Left renal cortex interstitium (tissue), 4 donors: Measurements from ENCODE around the gene TEPSIN. TPM values are rescaled to one million over a fixed set of nuclear protein-coding genes. Genes with fewer than 3 reads are reported as not detected.

Experiments used
- DNase-seq, 4 donors: peaks; one replicate each; pipeline ENCODE4 v3.0.0-alpha.2; 2013; ENCODE audit warnings: low read depth in 4 of 4, low spot score in 2 of 4, missing footprints in 1 of 4
- polyA plus RNA-seq, 4 donors: library from polyadenylated mRNA; unstranded; fragments of 120-200 nt; gene quantifications; one replicate each; pipeline ENCODE4 v1.2.1, GENCODE V29; 2013; ENCODE audit not compliant: insufficient read length in 4 of 4

Gene TEPSIN
- polyA plus RNA-seq, 4 donors: 12.3 to 34.3 (median 21.0) TPM

DNA sequence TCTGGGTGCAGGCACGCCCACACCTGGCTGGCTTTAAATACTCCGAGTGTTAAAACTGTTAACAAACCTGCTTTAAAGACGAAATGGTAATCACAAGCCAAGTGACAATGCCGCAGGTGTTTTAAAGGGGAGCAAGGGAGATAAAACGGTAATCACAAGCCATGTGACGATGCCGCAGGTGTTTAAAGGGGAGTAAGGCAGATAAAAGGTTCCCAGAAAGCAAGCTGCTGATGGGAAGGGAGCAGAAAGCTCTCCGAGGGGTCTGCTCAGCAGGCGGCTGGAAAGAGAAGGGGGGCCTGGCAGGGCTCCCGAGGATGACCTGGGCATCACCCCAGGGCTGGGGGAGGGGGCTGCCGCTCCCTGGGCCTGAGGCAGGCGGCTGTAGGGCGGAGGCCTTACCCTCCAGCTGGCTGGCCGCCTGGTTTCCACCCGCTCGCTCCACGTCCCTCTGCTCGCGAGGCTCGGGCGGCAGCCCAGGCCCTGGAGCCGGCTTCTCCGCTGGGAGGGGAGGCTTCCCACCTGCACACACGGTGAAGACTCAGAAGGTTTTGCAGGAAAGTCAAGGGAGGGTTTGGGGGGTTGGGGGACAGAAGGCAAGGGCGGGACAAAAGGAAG lies 12.3 kb upstream of the TEPSIN start:
- no peak for DNase-seq

DNA sequence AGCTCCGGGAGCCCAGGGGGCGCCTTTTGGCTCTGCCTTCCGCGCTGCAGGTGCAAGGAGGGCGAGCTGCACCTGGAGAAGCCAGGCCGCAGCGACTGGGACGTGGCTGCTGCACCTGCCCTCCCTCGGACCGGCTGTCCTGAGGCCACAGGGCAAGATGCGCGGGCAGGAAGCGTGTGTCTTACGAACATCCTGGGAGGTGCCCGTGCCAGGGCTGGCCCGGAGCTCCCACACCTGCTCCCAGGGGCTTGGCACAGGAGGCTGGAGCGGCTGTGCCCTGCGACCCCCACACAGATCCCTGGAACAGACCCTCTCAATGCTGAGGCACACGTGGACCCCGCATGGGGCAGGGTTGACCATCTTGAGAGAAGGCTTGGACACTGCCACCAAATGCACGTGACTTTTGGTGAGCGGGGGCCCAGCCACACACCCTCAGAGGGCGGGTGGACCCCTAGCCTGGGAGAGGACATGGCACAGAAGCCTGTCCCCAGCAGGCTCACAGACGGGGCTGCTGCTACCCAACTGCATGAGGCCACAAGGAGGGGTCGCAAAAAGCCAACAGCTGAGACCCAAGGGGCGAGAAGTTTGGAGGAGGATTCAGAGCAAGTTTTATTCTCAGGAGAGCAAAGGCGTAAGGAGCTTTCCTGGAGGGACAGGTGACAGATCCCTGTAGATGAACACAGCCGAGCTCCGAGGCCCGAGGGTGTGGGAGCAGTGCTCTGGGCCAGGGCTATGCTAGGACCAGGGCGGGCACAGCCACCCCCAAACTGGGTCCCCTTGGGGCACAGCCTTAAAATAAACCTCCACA lies 11.6 kb upstream of the TEPSIN start:
- DNase-seq: no peak

DNA sequence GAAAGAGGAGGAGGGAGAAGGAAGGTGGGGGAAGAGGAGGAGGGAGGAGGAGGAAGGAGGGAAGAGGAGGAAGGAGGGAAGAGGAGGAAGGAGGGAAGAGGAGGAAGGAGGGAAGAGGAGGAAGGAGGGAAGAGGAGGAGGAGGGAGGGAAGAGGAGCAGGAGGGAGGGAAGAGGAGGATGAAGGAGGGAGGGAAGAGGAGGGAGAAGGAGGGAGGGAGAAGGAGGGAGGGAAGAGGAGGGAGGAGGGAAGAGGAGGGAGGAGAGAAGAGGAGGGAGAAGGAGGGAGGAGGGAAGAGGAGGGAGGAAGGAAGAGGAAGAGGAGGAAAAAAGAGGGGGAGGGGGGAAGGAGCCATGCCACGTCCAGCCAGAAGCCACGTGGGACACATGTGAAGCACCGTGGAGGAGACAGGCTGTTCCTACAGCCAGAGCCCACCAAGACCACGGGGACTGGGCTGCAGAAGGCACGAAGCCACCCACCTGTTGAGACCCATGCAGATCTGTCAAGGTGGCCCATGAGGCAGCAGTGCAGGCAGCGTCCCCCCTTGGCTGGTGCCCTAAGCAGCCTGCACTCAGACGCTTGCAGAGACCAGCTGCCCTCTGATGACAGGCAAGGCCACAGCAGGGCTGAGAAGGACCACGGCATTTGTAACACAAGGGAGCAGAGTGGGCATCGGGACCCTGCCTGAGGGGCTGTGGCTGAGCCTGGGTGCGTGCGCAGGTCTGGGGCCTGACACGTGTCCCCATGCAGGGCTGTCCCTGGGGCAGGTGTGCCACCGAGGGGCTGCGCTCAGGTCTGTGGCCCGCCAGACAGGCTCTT lies 10.6 kb upstream of the TEPSIN start:
- DNase-seq: no peak

GRCh38 chr17:81248649-81249048 lies 9.8 kb upstream of the TEPSIN start:
- DNase-seq: no peak

- DNase-seq: no peak
Observed at GRCh38 chr17:81247339-81247990, 8.6 kb upstream of the TEPSIN start.

DNA sequence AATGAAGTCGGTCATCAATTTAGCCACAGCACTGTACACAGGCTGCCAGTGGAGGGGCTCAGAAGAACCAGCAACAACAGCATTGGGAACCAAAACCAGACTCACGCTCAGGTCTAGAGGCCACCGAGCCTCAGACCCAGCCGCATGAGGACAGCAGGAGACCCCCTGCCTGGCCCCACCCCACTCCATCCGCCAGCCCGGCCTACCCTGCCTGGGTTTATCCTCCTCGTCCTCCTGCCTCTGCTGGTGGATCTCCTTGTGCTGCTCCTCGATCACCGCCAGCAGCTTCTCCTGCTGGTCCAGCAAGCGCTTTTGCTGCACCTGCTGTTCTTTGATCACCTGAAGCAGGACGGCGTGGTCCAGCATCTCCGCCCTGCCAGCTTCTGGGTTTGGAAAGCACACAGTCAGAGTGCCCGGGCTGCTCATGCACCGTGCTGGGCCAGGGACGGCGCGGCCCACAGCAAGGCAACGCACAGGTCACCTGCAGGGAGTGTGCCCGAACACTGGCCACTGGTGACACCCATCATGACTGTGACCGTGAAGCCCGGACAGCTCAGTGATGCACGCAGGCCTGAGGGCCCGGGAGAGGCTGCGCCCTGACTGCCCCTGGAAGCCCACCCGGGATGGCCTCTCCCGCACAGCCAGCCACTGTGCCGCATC lies 8.0 kb upstream of the TEPSIN start:
- DNase-seq: no peak

DNA sequence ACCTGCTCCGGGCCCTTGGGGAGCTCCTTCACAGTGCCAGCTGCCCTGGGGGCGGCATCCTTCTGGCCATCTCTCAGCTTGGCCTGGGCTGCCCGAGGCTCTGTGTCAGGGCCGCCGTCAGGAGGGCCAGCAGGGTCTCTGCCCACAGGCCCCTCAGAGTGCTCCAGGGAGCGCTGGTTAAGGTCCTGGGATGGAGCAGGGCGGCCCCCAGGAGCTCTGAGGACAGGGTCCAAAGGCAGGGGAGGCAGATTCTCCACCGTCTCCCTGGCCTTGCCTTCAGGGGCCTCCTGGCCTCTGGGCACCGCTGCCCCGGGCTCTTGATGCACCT lies 7.5 kb upstream of the TEPSIN start:
- DNase-seq: no peak

DNA sequence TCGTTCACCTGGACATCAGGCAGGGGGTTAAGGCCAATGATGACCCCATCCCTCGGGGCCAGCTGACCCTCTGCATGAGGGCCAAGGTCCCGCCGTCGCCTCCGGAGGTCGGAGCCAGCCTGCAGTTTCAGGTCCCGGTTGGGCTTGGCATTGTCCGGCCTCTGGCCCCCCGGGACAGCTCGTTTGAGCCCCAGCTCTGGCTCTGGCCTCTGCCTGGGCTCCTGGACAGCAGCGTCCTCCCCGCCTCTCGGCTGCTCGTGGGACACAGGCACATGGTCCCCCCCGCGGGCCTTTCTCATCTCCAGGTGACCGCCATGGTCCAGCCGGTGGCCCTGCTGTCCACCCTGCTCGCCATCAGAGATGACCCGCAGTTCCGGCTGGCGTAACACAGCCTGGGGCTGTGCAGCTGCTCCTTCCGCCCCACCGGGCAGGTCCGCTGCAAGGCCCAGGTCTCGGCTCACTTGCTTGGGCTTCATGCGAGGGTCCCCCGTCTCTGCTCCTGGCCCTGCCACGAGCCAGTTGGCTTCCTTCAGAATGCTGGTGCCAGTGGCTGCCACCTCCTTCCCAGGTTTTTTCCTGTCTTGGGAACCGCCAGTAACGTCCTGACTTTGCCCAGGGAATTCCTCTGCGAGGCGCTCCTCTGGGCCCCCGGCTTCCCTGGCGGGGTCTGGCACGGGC lies 6.9 kb upstream of the TEPSIN start:
- DNase-seq: no peak

DNA sequence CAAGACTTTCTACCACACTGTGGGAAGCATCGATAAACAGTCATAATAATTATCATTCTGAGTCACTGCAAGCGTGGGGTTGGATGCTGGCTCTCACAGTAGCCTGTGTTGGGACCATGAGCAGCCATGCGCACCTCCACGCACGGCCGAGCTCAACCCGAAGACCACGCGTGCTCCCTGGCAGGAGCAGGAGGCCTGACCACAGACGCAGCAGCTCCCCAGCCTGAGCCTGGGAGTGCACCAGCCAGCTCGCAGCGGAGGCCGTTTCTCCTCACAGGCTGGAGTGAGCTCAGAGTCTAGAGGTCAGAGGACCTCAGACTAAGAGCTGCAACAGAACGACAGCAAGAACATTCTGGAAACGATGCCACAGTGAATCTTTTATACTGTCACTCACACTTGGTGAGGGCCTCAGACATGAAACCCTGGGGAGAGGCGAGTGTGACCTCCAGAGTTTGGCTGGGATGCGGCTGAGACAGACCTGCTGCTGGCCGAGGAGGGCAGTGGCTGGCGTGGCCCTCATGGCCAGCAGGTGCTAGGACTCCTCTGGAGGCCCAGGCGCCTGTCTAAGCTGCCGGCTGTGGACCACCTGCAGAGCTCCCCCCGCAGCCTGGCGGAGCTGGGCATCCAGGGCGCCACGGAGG lies 6.3 kb upstream of the TEPSIN start:
- no peak for DNase-seq

- DNase-seq: no peak
Observed at GRCh38 chr17:81244358-81245023, 5.6 kb upstream of the TEPSIN start.

DNA sequence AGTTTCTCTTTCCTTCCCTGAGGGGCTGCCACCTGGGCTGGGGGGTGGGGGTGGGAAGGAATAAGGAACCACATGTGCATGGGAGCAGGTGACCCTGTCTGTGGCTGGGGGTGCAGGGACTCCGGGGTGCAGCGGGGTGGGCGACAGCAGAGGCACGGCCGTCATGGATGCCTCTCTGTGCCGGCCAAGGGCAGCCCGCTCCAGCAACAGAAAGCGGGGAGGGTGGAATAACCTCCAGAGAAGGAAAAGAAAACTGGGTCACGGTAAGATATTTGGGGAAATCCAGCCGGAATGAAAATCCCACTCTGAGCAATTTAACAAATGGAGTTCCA lies 4.4 kb upstream of the TEPSIN start:
- no peak for DNase-seq

DNA sequence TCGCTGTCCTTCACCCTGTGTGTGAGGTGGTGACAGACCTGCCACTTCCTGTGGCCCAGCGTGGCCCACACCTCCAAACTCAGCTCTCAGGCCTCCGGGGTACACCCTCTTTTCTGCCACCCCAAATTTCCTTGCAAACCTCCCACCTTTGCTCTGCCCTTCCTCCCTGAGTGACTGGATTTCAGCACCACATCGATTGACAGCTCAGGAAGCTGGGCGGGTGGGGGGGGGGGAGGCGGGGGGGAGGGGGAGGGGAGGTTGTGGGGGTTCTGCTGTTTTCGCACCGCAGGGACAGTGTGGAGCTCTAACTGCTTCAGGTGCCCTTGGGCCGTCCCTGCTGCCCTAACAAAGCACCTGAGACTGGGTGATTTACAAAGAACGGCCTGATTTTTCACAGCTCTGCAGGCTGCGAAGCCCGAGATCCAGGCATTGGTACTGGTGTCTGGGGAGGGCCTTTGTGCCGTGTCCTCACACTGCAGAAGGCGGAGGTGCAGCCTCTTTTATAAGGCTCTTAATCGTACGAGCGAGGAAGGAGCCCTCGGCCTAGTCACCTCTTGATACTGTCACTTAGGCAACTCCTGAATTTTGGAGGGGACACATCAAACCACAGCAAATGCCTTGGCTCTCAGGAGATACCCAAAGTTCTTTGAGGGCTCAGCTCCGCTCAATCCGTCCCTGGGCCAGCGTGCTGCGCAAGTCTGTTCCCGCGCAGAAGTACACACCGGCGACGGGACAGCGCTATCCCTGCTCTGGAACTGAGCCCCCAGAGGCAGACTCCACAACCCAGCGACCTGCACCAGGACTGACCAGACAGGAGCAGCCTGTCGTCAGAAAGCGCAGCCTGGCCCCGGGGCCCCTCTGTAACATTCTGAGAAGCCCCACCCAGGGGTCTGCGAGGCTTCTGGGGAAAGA lies 3.8 kb upstream of the TEPSIN start:
- DNase-seq: no peak

GRCh38 chr17:81241648-81242420 lies 3.0 kb upstream of the TEPSIN start:
- no peak for DNase-seq

GRCh38 chr17:81241203-81241602 lies 2.3 kb upstream of the TEPSIN start:
- no peak for DNase-seq

DNA sequence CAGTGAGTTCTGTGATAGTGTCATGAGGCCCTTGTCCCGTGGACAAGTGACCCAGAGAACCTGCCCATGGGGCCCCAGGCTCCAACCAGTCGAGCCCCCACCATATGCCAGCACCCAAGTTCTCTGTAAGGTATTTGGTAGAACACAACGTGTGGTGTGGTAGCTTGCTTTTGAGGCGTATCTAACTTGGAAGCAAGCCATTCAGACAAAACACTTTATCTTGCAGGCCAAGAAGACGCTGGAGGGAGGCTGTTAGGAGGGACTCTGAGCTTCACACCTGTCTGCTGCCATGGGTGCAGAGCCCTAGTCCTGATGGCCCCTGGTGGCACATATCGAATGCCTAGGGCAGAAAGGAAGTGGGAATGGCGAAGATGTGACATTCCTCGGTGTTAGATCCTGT lies 1.9 kb upstream of the TEPSIN start:
- DNase-seq: no peak

- no peak for DNase-seq
Observed at GRCh38 chr17:81239714-81240555, 1.1 kb upstream of the TEPSIN start.

DNA sequence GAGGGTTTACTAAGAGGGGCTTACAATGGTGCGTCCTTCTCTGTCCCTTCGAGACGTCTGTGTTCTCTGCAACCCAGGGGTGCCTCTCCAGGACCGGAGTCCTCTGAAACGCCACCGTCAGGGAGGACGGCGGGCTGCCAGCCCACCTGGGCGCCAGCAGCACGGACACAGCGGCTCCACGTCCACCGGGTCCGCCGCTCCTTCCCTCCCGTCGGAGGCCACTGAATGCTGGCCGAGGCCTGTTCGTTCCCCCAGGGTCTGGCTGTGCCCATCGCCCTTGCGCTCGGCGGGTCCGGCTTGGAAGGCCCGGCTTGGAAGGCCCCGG lies 403 bp downstream of the TEPSIN start:
- DNase-seq: no peak
